PC-9 (cell line): ENCODE measurements around the gene FUT3. TPM values are rescaled to one million over a fixed set of nuclear protein-coding genes. Genes with fewer than 3 reads are reported as not detected.

Source experiments
- Bru-seq: library from RNA; stranded (reverse); fragments of 400-500 nt; gene quantifications from one replicate; lab custom pipeline; 2021; lab: Mats Ljungman, UMichigan
- BruChase-seq, 2 experiments: library from RNA; stranded (reverse); fragments of 400-500 nt; gene quantifications; one replicate each; lab custom pipeline; 2021; lab: Mats Ljungman, UMichigan
- BruUV-seq: library from RNA; stranded (reverse); fragments of 400-500 nt; replicated peaks from 2 replicates; lab custom pipeline; 2021; lab: Mats Ljungman, UMichigan
- CTCF ChIA-PET: fragments of 300-600 bp; sonication (Branson Sonifier 250); formaldehyde crosslinking; loops from one replicate; lab custom pipeline; 2022; ENCODE audit warnings: antibody characterized with exemption; lab: Charles Lee
- POLR2A ChIA-PET: fragments of 300-600 bp; sonication (Branson Sonifier 250); formaldehyde crosslinking; loops from one replicate; lab custom pipeline; 2022; ENCODE audit warnings: antibody characterized with exemption; ENCODE audit not compliant: unreplicated experiment; lab: Charles Lee
- DNase-seq, 2 experiments: peaks; one replicate each; pipeline versions ENCODE4 v3.0.0 to v3.0.0-alpha.2; 2015 to 2022; ENCODE audit warnings: mixed read lengths in 1 of 2
- H2AFZ ChIP-seq: fragments of 200-600 bp; sonication (generic); 2 replicates; pipeline ENCODE4 v1.8.1; 2017; ENCODE audit warnings: antibody characterized with exemption
- H3F3A ChIP-seq: fragments of 200-600 bp; sonication (generic); 2 replicates; pipeline ENCODE4 v1.8.1; 2017; ENCODE audit warnings: antibody characterized with exemption, mild to moderate bottlenecking, low read depth; ENCODE audit not compliant: insufficient read depth
- H3K27ac ChIP-seq: fragments of 200-600 bp; sonication (generic); 2 replicates; pipeline ENCODE4 v1.6.1; 2016; ENCODE audit warnings: mixed run types
- H3K27me3 ChIP-seq: fragments of 200-600 bp; sonication (generic); 2 replicates; pipeline ENCODE4 v1.6.1; 2016; ENCODE audit warnings: low read depth, mixed run types; ENCODE audit not compliant: insufficient read depth
- H3K36me3 ChIP-seq: fragments of 200-600 bp; sonication (generic); 2 replicates; pipeline ENCODE4 v1.6.1; 2016; ENCODE audit warnings: low read depth, mixed run types
- H3K4me1 ChIP-seq: fragments of 200-600 bp; sonication (generic); replicated peaks from 2 replicates; pipeline ENCODE4 v1.6.1; 2016; ENCODE audit warnings: mixed run types; ENCODE audit not compliant: insufficient read depth
- H3K4me2 ChIP-seq: fragments of 200-600 bp; sonication (generic); 2 replicates; pipeline ENCODE4 v1.6.1; 2017; ENCODE audit warnings: mixed run types
- H3K4me3 ChIP-seq: fragments of 200-600 bp; sonication (generic); 2 replicates; pipeline ENCODE4 v1.6.1; 2016; ENCODE audit warnings: mixed run types
- H3K79me2 ChIP-seq: fragments of 200-600 bp; sonication (generic); 2 replicates; pipeline ENCODE4 v1.6.1; 2017; ENCODE audit warnings: low read depth, mixed run types
- H3K9me2 ChIP-seq: fragments of 200-600 bp; sonication (generic); 2 replicates; pipeline ENCODE4 v1.8.1; 2017; ENCODE audit warnings: mild to moderate bottlenecking; ENCODE audit not compliant: insufficient read depth
- H3K9me3 ChIP-seq: fragments of 200-600 bp; sonication (generic); 2 replicates; pipeline ENCODE4 v1.8.1; 2016; ENCODE audit warnings: low read depth; ENCODE audit not compliant: insufficient read depth
- H4K20me1 ChIP-seq: fragments of 200-600 bp; sonication (generic); 2 replicates; pipeline ENCODE4 v1.8.1; 2017; ENCODE audit not compliant: insufficient read depth
- EZH2 ChIP-seq: fragments of 200-600 bp; sonication (generic); IDR thresholded peaks from 2 replicates; pipeline ENCODE4 v1.8.0; 2017; ENCODE audit warnings: antibody characterized with exemption, low read depth
- intact Hi-C: fragments of 100-400 bp; cut with micrococcal nuclease; formaldehyde crosslinking; loops from one replicate; pipeline ENCODE4 v1.10.0; 2022; ENCODE audit not compliant: unreplicated experiment
- long read RNA-seq: library from polyadenylated mRNA; stranded (forward); transcript quantifications from one replicate; pipeline ENCODE4 v2.0.0, GENCODE V29; 2022
- total RNA-seq: library from RNA; stranded (reverse); gene quantifications from 2 replicates; pipeline ENCODE4 v1.2.3, GENCODE V29; 2021
- TF ChIP-seq, protein P1 (sequence below): fragments of 200-600 bp; sonication (generic); conservative IDR thresholded peaks from 2 replicates; pipeline ENCODE4 v1.6.1; 2017; ENCODE audit warnings: mixed run types, antibody characterized with exemption, mild to moderate bottlenecking, moderate library complexity

FUT3 gene
- 28.5 and 28.7 TPM in 2 replicates for total RNA-seq
- Bru-seq, nascent RNA = percentile 62 among the genes with signal in this experiment
- percentile 77 among the genes with signal in this experiment for BruChase-seq, experiment 1, labeled RNA remaining after a 2-hour chase
- BruChase-seq, experiment 2, labeled RNA remaining after a 6-hour chase = percentile 83 among the genes with signal in this experiment
- long read RNA-seq, transcript FUT3-207 (3 exons, 2,239 nt) = minor isoform, 9 of 32 reads
- long read RNA-seq, transcript FUT3-209 (3 exons, 2,182 nt) = major isoform, 10 of 32 reads
- long read RNA-seq, partial matches to known transcripts = 0 of 32 reads
- long read RNA-seq, other reads (novel, unspliced or antisense) = 7 of 32 reads

DNA sequence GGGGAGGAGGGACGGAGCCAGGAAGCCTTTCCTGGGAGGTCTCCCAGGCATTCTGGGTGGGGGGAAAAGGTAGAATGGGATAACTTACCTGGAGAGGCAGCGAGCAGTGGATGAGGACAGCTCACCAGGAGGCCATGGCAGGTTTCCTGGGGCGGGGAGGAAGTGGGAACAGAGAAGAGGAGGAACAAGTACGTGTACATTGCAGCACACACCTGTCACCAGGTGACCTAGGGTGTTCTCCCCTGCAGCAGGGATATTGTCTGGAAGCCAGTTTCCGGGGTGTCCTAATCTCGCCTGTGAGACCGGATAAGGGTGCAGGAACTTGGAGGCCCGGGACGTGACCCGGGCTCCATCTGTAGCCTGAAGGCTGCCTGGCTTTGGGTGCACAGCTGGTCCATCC lies at the start of gene FUT3:
Gene FUT3, minus strand, starts transcription at position 148 of the 400 bp plus-strand sequence.
- peaks cover 22% of the 10 kb centered on the region; the same call in 1 of the 2 replicates for H3F3A ChIP-seq
- DNase-seq = peak; percentile 71 to 91
- BruUV-seq = no TSS peak
- H3K36me3 ChIP-seq = no peaks in the 10 kb centered on the region
- peak within 1 kb of the TSS; percentile 98 for H3K27ac ChIP-seq
- ChIA-PET CTCF (no interaction called here), POLR2A (no interaction called here)
- peaks cover 29% of the 10 kb centered on the region for H3K4me1 ChIP-seq
- peak within 1 kb of the TSS; percentile 96 for H3K4me2 ChIP-seq
- H3K4me3 ChIP-seq = peak within 1 kb of the TSS; percentile 73
- H3K79me2 ChIP-seq = peaks cover 21% of the 10 kb centered on the region
- TF ChIP-seq, protein P1, sequence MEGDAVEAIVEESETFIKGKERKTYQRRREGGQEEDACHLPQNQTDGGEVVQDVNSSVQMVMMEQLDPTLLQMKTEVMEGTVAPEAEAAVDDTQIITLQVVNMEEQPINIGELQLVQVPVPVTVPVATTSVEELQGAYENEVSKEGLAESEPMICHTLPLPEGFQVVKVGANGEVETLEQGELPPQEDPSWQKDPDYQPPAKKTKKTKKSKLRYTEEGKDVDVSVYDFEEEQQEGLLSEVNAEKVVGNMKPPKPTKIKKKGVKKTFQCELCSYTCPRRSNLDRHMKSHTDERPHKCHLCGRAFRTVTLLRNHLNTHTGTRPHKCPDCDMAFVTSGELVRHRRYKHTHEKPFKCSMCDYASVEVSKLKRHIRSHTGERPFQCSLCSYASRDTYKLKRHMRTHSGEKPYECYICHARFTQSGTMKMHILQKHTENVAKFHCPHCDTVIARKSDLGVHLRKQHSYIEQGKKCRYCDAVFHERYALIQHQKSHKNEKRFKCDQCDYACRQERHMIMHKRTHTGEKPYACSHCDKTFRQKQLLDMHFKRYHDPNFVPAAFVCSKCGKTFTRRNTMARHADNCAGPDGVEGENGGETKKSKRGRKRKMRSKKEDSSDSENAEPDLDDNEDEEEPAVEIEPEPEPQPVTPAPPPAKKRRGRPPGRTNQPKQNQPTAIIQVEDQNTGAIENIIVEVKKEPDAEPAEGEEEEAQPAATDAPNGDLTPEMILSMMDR = no peak
- TF ChIP-seq EZH2 = no peak
- H3K9me3 ChIP-seq = no peaks in the 10 kb centered on the region
- peak within 1 kb of the TSS; percentile 71 for H2AFZ ChIP-seq
- no peaks in the 10 kb centered on the region for H3K27me3 ChIP-seq
- no peaks in the 10 kb centered on the region for H4K20me1 ChIP-seq
- intact Hi-C loops = loop anchor here (2.0 kb wide), 1 partner anchor 53 kb away; the partner anchor contains the start of gene VMAC
- no peaks in the 10 kb centered on the region for H3K9me2 ChIP-seq

DNA sequence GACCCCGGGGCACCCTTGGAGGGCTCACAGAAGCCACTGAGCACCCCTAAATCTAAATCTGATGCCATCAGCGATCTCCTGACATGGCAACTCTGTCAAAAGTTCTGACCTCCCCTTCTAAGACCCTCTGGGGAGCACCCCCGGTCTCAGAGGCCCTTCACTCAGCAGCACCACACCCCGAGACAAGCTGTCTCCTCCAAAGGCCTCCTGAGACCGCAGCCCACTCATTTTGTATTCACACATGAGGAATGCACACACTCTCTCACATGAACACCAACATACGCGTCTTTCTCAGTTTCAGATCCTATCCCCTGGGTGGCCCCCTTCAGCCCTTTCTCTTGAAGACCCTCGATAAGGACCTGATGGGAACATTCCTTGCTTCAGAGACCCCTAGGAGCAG lies 49.7 kb upstream of the FUT3 start:
- H3K27me3 ChIP-seq = no peaks in the 10 kb centered on the region
- H3K36me3 ChIP-seq = no peaks in the 10 kb centered on the region
- CTCF ChIA-PET = no interaction called here
- H4K20me1 ChIP-seq = peaks cover 23% of the 10 kb centered on the region
- H3K4me3 ChIP-seq = no peak overlapping the region
- H3K4me2 ChIP-seq = no peak overlapping the region
- H3K9me2 ChIP-seq = no peaks in the 10 kb centered on the region
- intact Hi-C loops = no loop called here
- TF ChIP-seq, protein P1 = no peak
- no peak for TF ChIP-seq EZH2
- no peak for DNase-seq
- H3K4me1 ChIP-seq = peaks cover 7% of the 10 kb centered on the region; the same call in 1 of the 2 replicates
- no peaks in the 10 kb centered on the region for H3K9me3 ChIP-seq
- no peak overlapping the region for H2AFZ ChIP-seq
- peaks cover 39% of the 10 kb centered on the region for H3K79me2 ChIP-seq
- POLR2A ChIA-PET = no interaction called here
- BruUV-seq = no TSS peak
- H3F3A ChIP-seq = no peaks in the 10 kb centered on the region
- no peak overlapping the region for H3K27ac ChIP-seq

DNA sequence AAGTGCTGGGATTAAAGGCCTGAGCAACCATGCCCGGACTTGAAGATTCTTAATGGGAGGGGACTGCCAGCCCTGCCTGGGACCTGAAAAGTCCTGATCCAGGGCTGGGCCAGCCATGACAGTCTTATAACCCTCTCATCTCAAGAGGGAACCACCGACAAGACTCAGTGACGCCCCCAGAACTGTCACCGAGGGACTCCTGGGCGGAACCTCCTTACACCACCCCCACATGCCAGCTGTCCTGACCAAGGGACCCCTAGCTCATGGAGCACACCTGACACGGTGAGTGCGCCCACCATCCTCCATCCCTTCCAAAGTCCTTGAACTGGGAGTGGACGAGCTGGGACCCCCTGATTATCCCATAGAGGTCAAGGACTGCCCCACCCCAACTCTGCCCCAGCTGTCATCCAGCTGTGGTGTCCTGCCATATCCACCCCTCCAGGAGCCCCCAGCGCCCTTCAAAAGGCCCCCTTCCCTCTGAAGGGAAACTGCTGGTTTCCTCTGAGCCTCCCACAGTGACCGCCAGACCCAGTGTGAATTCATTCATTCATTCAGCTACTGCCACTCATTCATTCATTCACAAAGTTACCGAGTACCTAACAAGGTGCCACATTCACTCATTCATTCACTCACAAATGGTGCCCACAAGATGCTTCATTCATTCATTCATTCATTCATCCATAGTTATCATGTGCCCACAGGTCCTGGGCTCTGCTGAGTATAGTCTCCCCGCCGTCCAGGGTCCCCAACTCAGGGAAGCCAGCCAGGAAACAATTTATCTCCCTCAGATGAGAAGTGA lies 48.7 kb upstream of the FUT3 start:
- no TSS peak for BruUV-seq
- Histone ChIP-seq H3F3A (no peaks in the 10 kb centered on the region), H3K9me2 (no peaks in the 10 kb centered on the region), H3K9me3 (no peaks in the 10 kb centered on the region), H2AFZ (no peak overlapping the region), H3K27me3 (no peaks in the 10 kb centered on the region), H3K27ac (no peak overlapping the region), H3K79me2 (peaks cover 39% of the 10 kb centered on the region), H4K20me1 (peaks cover 23% of the 10 kb centered on the region), H3K4me2 (no peak overlapping the region), H3K36me3 (no peaks in the 10 kb centered on the region), H3K4me1 (peaks cover 7% of the 10 kb centered on the region; the same call in 1 of the 2 replicates), H3K4me3 (no peak overlapping the region)
- intact Hi-C loops = no loop called here
- CTCF ChIA-PET = no interaction called here
- TF ChIP-seq EZH2 = no peak
- TF ChIP-seq, protein P1 = no peak
- no peak for DNase-seq
- POLR2A ChIA-PET = no interaction called here
